Hindlimb muscle (tissue), 1 donor: Measurements from ENCODE around the gene THADA. TPM values are rescaled to one million over a fixed set of nuclear protein-coding genes. Genes with fewer than 3 reads are reported as not detected.
A peak's percentile ranks its signal among the peaks of the same experiment; 100 is the strongest.
"Not testable (repeated sequence)": the region's sequence is repeated elsewhere in the genome, so short reads cannot be mapped to it uniquely, and the experiment has no call there.

Source experiments
- DNase-seq: peaks from one replicate; pipeline ENCODE4 v3.0.0-alpha.2; 2013
- polyA plus RNA-seq: library from polyadenylated mRNA; unstranded; fragments of 120-200 nt; gene quantifications from one replicate; pipeline ENCODE4 v1.2.1, GENCODE V29; 2013; ENCODE audit not compliant: insufficient read length

THADA gene
- polyA plus RNA-seq, 1 donor: 22.3 TPM

GRCh38 chr2:43199492-43200488 is 396.0 kb downstream of the THADA start:
- no peak for DNase-seq

GRCh38 chr2:43198263-43198662 is 397.6 kb downstream of the THADA start:
- no peak for DNase-seq

GRCh38 chr2:43197588-43197896 is 398.3 kb downstream of the THADA start:
- no peak for DNase-seq

- no peak for DNase-seq
These were observed 398.9 kb downstream of the THADA start for GRCh38 chr2:43196768-43197587.

- no peak for DNase-seq
These were observed 401.5 kb downstream of the THADA start for GRCh38 chr2:43194121-43194869.

- DNase-seq: no peak
These were observed 402.2 kb downstream of the THADA start for GRCh38 chr2:43193652-43194120.

GRCh38 chr2:43192744-43193651 is 402.8 kb downstream of the THADA start:
- no peak for DNase-seq

- no peak for DNase-seq
These were observed 403.8 kb downstream of the THADA start for GRCh38 chr2:43191947-43192516.

GRCh38 chr2:43190311-43191052 is 405.4 kb downstream of the THADA start:
- DNase-seq: no peak

- not testable (repeated sequence) for DNase-seq
These were observed 406.0 kb downstream of the THADA start for GRCh38 chr2:43189861-43190260.

- no peak for DNase-seq
These were observed 407.1 kb downstream of the THADA start for GRCh38 chr2:43188561-43189386.

GRCh38 chr2:43186679-43187374 is 409.0 kb downstream of the THADA start:
- DNase-seq: peak; percentile 36

GRCh38 chr2:43186321-43186678 is 409.5 kb downstream of the THADA start:
- no peak for DNase-seq

GRCh38 chr2:43185146-43185545 is 410.7 kb downstream of the THADA start:
- no peak for DNase-seq

- no peak for DNase-seq
These were observed 411.4 kb downstream of the THADA start for GRCh38 chr2:43184339-43184895.

GRCh38 chr2:43183743-43184142 is 412.1 kb downstream of the THADA start:
- no peak for DNase-seq

- DNase-seq: no peak
These were observed 414.9 kb downstream of the THADA start for GRCh38 chr2:43180897-43181296.
